OCI-M1 (cell line): ENCODE data around the gene LPP.
A peak's percentile ranks its signal among the peaks of the same experiment; 100 is the strongest.

Source experiments
- DNase-seq: peaks from one replicate; lab custom pipeline; 2025; lab: John Stamatoyannopoulos, UW

The LPP gene

GRCh38 chr3:188473591-188474288, 319.8 kb downstream of the LPP start:
- no peak for DNase-seq

GRCh38 chr3:188476935-188477334, 323.0 kb downstream of the LPP start:
- DNase-seq = no peak

- no peak for DNase-seq
Measured at GRCh38 chr3:188480011-188480410, 326.1 kb downstream of the LPP start.

- DNase-seq = no peak
Measured at GRCh38 chr3:188482929-188483328, 329.0 kb downstream of the LPP start.

- DNase-seq = no peak
Measured at GRCh38 chr3:188486126-188486525, 332.2 kb downstream of the LPP start.

GRCh38 chr3:188486952-188487351, 333.0 kb downstream of the LPP start:
- no peak for DNase-seq

GRCh38 chr3:188487652-188488051, 333.7 kb downstream of the LPP start:
- no peak for DNase-seq

GRCh38 chr3:188488801-188489200, 334.8 kb downstream of the LPP start:
- DNase-seq = peak; percentile 79

GRCh38 chr3:188489639-188490405, 335.9 kb downstream of the LPP start:
- DNase-seq = peak; percentile 68

GRCh38 chr3:188490416-188490815, 336.5 kb downstream of the LPP start:
- DNase-seq = no peak

GRCh38 chr3:188491276-188491687, 337.3 kb downstream of the LPP start:
- peak; percentile 20 for DNase-seq

GRCh38 chr3:188496390-188496789, 342.4 kb downstream of the LPP start:
- no peak for DNase-seq

GRCh38 chr3:188497021-188497420, 343.1 kb downstream of the LPP start:
- no peak for DNase-seq

GRCh38 chr3:188503647-188504046, 349.7 kb downstream of the LPP start:
- no peak for DNase-seq

GRCh38 chr3:188505151-188505550, 351.2 kb downstream of the LPP start:
- no peak for DNase-seq

- DNase-seq = no peak
Measured at GRCh38 chr3:188505911-188506310, 352.0 kb downstream of the LPP start.

- no peak for DNase-seq
Measured at GRCh38 chr3:188506446-188506845, 352.5 kb downstream of the LPP start.

GRCh38 chr3:188507244-188507720, 353.3 kb downstream of the LPP start:
- DNase-seq = peak; percentile 46

GRCh38 chr3:188508454-188508853, 354.5 kb downstream of the LPP start:
- DNase-seq = no peak

- DNase-seq = no peak
Measured at GRCh38 chr3:188509316-188509715, 355.4 kb downstream of the LPP start.

GRCh38 chr3:188510366-188510765, 356.4 kb downstream of the LPP start:
- DNase-seq = no peak

- no peak for DNase-seq
Measured at GRCh38 chr3:188513662-188514328, 359.8 kb downstream of the LPP start.

- no peak for DNase-seq
Measured at GRCh38 chr3:188516515-188516914, 362.6 kb downstream of the LPP start.
